Mammary epithelial cell (primary cell): ENCODE data around the gene BAIAP3.

Experiments used
- EZH2 ChIP-seq: IDR thresholded peaks from 2 replicates; pipeline ENCODE4 v1.6.1; 2012; ENCODE audit warnings: low read length, inconsistent platforms, borderline replicate concordance
- TF ChIP-seq, protein P1 (sequence below), 2 donors: IDR thresholded peaks in 1 of 2; conservative IDR thresholded peaks in 1 of 2; 2 replicates each; pipeline ENCODE4 v1.5.1; 2011 to 2012; ENCODE audit warnings: inconsistent platforms in 2 of 2, low read length in 2 of 2, mild to moderate bottlenecking in 2 of 2, control low read depth in 1 of 2, low read depth in 1 of 2; ENCODE audit not compliant: insufficient read depth in 1 of 2; ENCODE audit errors: extremely low read depth in 1 of 2

DNA sequence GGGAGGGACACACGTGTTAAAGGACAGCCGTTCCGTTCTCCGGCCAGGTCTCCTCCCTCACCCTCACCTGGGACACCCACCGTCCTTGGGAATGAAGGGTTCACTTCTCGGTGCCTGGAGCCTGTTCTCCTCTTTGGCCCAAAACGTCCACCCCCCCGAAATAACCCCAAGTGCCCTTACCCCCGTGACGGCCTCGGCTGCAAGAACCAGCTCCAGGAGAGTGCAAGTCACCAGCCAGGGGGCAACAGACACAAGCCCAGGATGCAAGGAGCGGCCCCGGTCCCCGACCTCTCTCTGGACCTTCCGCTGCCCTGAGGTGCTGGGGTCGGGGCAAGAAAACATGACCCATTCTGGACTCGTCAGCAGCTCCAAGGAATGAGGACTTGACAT lies 44.0 kb upstream of the BAIAP3 start:
- TF ChIP-seq, protein P1, sequence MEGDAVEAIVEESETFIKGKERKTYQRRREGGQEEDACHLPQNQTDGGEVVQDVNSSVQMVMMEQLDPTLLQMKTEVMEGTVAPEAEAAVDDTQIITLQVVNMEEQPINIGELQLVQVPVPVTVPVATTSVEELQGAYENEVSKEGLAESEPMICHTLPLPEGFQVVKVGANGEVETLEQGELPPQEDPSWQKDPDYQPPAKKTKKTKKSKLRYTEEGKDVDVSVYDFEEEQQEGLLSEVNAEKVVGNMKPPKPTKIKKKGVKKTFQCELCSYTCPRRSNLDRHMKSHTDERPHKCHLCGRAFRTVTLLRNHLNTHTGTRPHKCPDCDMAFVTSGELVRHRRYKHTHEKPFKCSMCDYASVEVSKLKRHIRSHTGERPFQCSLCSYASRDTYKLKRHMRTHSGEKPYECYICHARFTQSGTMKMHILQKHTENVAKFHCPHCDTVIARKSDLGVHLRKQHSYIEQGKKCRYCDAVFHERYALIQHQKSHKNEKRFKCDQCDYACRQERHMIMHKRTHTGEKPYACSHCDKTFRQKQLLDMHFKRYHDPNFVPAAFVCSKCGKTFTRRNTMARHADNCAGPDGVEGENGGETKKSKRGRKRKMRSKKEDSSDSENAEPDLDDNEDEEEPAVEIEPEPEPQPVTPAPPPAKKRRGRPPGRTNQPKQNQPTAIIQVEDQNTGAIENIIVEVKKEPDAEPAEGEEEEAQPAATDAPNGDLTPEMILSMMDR (conservative IDR thresholded peaks at IDR 0.05 in 1 of 2, IDR thresholded peaks at IDR 0.05 in 1 of 2; ENCODE audit: extremely low read depth in 1 of 2, insufficient read depth in 1 of 2, low read depth in 1 of 2, low read length in 2 of 2), result no peak
- TF ChIP-seq EZH2, result no peak
